Nephron progenitor cell (in vitro differentiated cells): ENCODE measurements around the gene MCF2L.
"Not testable (repeated sequence)": the region's sequence is repeated elsewhere in the genome, so short reads cannot be mapped to it uniquely, and the experiment has no call there.

ENCODE experiments used
- DNase-seq: peaks from one replicate; pipeline ENCODE4 v3.0.0; 2021
- H3K27ac Mint-ChIP-seq: 2 replicates; pipeline ENCODE4 v1.8.0; 2021; ENCODE audit warnings: mild to moderate bottlenecking, moderate library complexity, mixed read lengths
- H3K27me3 Mint-ChIP-seq: 2 replicates; pipeline ENCODE4 v1.8.0; 2021; ENCODE audit warnings: mild to moderate bottlenecking, low read depth, mixed read lengths; ENCODE audit not compliant: poor library complexity
- H3K36me3 Mint-ChIP-seq: 2 replicates; pipeline ENCODE4 v1.8.0; 2021; ENCODE audit warnings: low read depth, mixed read lengths
- H3K4me1 Mint-ChIP-seq: 2 replicates; pipeline ENCODE4 v1.8.0; 2021; ENCODE audit warnings: mixed read lengths
- H3K4me3 Mint-ChIP-seq: 2 replicates; pipeline ENCODE4 v1.8.0; 2021; ENCODE audit warnings: mild to moderate bottlenecking, moderate library complexity, mixed read lengths
- H3K9me3 Mint-ChIP-seq: 2 replicates; pipeline ENCODE4 v1.8.0; 2021; ENCODE audit warnings: mild to moderate bottlenecking, moderate library complexity, mixed read lengths
- TF ChIP-seq, protein P1 (sequence below): fragments of 200-600 bp; sonication (generic); IDR thresholded peaks from 2 replicates; pipeline ENCODE4 v1.5.0; 2021; ENCODE audit warnings: antibody characterized with exemption

MCF2L gene

DNA sequence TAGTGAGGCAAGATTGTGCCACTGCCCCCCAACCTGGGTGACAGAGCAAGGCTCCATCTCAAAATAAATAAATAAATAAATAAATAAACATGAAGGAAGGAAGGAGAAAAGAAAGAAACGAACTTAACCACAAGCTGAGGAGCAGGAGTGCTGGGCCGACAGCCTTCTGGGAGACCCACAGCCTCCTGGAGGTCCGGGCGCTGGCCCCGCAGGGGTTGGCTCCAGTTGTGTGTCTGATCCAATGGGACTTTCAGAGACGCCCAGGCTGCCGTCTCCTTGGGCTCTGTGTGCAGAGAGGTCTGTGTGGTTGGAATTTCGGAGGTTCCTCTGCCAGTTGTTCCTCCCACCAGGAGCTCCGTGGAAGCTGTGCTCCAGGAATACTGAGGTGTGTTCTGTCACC, 36.0 kb upstream of the MCF2L start:
- no peak for DNase-seq
- Mint-ChIP-seq H3K4me3 (no peak overlapping the region), H3K9me3 (peaks cover 4% of the 10 kb centered on the region), H3K4me1 (peaks cover 28% of the 10 kb centered on the region), H3K36me3 (no peaks in the 10 kb centered on the region), H3K27me3 (peaks cover 10% of the 10 kb centered on the region), H3K27ac (no peak overlapping the region)
- TF ChIP-seq, protein P1, sequence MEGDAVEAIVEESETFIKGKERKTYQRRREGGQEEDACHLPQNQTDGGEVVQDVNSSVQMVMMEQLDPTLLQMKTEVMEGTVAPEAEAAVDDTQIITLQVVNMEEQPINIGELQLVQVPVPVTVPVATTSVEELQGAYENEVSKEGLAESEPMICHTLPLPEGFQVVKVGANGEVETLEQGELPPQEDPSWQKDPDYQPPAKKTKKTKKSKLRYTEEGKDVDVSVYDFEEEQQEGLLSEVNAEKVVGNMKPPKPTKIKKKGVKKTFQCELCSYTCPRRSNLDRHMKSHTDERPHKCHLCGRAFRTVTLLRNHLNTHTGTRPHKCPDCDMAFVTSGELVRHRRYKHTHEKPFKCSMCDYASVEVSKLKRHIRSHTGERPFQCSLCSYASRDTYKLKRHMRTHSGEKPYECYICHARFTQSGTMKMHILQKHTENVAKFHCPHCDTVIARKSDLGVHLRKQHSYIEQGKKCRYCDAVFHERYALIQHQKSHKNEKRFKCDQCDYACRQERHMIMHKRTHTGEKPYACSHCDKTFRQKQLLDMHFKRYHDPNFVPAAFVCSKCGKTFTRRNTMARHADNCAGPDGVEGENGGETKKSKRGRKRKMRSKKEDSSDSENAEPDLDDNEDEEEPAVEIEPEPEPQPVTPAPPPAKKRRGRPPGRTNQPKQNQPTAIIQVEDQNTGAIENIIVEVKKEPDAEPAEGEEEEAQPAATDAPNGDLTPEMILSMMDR, result no peak

DNA sequence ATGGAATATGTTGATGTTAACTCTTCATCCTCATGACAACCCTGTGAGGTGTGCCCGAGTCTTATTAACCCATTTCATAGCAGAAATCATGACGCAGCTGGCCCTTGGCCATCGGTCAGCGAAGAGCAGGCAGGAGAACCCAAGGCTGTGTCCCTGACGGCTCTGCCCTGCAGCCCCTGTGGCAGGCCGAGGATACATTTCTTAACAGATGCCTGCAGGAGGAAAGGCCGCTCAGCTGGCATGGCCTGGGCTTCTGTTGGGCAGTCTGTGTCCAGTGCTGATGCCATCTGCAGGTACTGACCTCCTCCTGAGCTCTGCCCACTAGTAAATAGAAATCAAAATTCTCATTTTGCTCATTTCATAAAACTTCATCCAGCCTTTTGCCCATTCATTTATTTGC, 35.4 kb upstream of the MCF2L start:
- TF ChIP-seq, protein P1, result no peak
- Mint-ChIP-seq H3K9me3 (no peaks in the 10 kb centered on the region), H3K36me3 (no peaks in the 10 kb centered on the region), H3K4me3 (no peak overlapping the region), H3K27me3 (peaks cover 10% of the 10 kb centered on the region), H3K27ac (no peak overlapping the region), H3K4me1 (peaks cover 28% of the 10 kb centered on the region)
- DNase-seq, result no peak

DNA sequence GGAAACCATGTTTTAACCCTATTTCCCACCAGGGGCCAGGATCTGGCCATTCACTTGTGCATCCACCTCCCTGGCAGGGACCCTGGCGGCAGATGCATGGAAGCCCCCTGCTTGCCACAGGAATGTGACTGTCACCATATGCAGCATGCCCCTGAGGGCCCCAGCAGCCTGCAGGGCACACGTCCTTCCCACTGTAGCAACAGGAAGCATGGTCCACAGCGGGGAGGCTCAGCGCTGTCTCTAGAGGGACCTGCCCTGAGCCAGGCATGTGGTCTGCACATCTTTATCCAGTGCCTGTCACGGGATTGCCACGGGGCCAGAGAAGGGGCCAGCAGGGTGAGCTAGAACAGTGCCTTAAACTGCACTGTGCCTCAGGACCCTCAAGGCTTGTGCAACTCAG, 34.9 kb upstream of the MCF2L start:
- H3K36me3 Mint-ChIP-seq, result no peaks in the 10 kb centered on the region
- DNase-seq, result no peak
- H3K9me3 Mint-ChIP-seq, result no peaks in the 10 kb centered on the region
- peaks cover 10% of the 10 kb centered on the region for H3K27me3 Mint-ChIP-seq
- H3K27ac Mint-ChIP-seq, result no peak overlapping the region
- H3K4me1 Mint-ChIP-seq, result peaks cover 26% of the 10 kb centered on the region
- TF ChIP-seq, protein P1, result no peak
- H3K4me3 Mint-ChIP-seq, result no peak overlapping the region

DNA sequence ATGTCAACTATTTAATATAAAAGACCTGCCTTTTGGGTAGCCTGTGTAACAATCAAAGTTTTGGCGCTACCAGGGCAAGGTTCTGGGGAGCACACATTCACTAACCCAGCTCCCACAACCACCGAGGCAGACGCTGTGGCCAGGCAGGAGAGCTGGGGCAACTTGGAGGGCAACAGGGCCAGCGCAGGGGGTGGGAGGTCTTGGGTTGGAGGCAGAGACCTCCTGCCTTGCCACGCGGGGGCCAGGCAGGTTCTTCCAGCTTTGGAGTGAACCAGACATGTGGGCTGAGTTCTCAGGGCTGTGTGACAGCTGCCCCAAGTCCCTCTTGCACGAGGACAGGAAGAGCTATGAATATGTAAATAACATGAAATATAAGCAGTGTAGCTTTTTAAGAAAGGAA, 30.3 kb upstream of the MCF2L start:
- Mint-ChIP-seq H3K36me3 (no peaks in the 10 kb centered on the region), H3K4me3 (no peak overlapping the region), H3K27me3 (peaks cover 5% of the 10 kb centered on the region), H3K27ac (no peak overlapping the region), H3K4me1 (peaks cover 8% of the 10 kb centered on the region), H3K9me3 (peaks cover 6% of the 10 kb centered on the region)
- TF ChIP-seq, protein P1, result no peak
- DNase-seq, result no peak

DNA sequence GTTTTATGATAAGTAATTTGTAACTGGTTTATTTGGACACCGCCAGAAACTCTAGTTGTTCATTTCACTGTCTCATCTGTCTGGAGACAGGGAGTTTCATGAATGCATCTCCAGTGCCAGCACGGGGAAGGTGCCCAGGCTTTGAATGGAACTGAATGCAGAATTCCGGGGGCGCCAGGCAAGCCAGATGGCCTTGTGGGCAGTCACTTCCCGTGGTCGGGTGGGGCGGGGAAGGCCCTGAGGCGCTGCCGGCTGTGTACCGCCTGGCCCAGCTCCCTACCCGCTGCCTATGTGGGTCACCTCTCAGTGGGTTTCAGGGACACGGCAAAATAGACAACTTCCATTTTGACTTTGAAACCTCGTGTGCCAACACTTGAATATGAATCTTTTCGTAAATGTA, 28.8 kb upstream of the MCF2L start:
- H3K36me3 Mint-ChIP-seq, result no peaks in the 10 kb centered on the region
- H3K27me3 Mint-ChIP-seq, result peaks cover 10% of the 10 kb centered on the region
- TF ChIP-seq, protein P1, result no peak
- H3K9me3 Mint-ChIP-seq, result peaks cover 6% of the 10 kb centered on the region
- no peak overlapping the region for H3K4me3 Mint-ChIP-seq
- H3K27ac Mint-ChIP-seq, result no peak overlapping the region
- DNase-seq, result no peak
- peaks cover 8% of the 10 kb centered on the region for H3K4me1 Mint-ChIP-seq

DNA sequence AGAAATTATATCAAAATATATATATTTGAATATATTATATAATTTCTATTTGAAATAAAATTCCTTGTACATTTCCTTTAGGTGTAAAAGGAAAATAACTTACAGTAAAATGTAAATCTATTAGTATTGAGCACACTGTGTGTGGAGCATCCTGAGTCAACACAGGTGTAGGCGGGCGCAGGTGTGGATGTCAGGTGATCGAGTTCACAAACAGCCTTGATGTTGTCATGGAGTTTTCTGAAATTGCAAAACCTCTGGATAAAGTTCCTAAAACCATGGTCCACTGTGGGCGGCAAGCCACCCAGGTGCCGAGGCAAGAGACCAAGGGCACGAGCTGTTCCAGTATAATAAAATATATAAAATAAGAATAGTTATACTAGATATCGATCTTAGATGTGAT, 27.7 kb upstream of the MCF2L start:
- TF ChIP-seq, protein P1, result no peak
- H3K9me3 Mint-ChIP-seq, result peaks cover 6% of the 10 kb centered on the region
- H3K4me3 Mint-ChIP-seq, result no peak overlapping the region
- H3K4me1 Mint-ChIP-seq, result peaks cover 14% of the 10 kb centered on the region
- peaks cover 10% of the 10 kb centered on the region for H3K27me3 Mint-ChIP-seq
- no peaks in the 10 kb centered on the region for H3K36me3 Mint-ChIP-seq
- no peak for DNase-seq
- H3K27ac Mint-ChIP-seq, result no peak overlapping the region

DNA sequence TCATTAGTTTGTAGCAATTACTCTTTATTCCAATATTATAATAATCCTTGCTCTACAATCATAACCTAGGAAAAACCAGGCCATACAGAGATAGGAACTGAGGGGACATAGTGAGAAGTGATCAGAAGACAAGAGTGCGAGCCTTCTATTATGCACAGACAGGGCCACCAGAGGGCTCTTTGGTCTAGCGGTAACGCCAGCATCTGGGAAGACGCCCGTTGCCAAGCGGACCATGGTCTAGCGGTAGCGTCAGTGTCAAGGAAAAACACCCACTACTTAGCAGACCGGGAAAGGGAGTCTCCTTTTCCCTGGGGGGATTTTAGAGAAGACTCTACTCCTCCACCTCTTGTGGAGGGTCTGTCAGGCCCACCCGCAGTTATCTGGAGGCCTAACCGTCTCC, 27.2 kb upstream of the MCF2L start:
- H3K4me3 Mint-ChIP-seq, H3K9me3 Mint-ChIP-seq, DNase-seq, H3K36me3 Mint-ChIP-seq, H3K27ac Mint-ChIP-seq: not testable (repeated sequence)
- Mint-ChIP-seq H3K4me1 (peaks cover 14% of the 10 kb centered on the region), H3K27me3 (peaks cover 13% of the 10 kb centered on the region)
